T47D (cell line): ENCODE data around the gene ARFGAP3.
A peak's percentile ranks its signal among the peaks of the same experiment; 100 is the strongest.

Experiments
- DNase-seq, 2 experiments: peaks; one replicate each; pipeline versions ENCODE4 v3.0.0 to v3.0.0-alpha.2; 2011 to 2012; ENCODE audit warnings: low read depth in 1 of 2, low spot score in 1 of 2
- JUND ChIP-seq: IDR thresholded peaks from 2 replicates; pipeline ENCODE4 v1.6.1; 2012; ENCODE audit warnings: low read depth
- in situ Hi-C: cut with HindIII; loops from 2 replicates; pipeline ENCODE4 v1.10.0; 2016; ENCODE audit warnings: low sequenced_read_pairs, low pct_unique_long_range_greater_than_20kb

Gene ARFGAP3, protein sequence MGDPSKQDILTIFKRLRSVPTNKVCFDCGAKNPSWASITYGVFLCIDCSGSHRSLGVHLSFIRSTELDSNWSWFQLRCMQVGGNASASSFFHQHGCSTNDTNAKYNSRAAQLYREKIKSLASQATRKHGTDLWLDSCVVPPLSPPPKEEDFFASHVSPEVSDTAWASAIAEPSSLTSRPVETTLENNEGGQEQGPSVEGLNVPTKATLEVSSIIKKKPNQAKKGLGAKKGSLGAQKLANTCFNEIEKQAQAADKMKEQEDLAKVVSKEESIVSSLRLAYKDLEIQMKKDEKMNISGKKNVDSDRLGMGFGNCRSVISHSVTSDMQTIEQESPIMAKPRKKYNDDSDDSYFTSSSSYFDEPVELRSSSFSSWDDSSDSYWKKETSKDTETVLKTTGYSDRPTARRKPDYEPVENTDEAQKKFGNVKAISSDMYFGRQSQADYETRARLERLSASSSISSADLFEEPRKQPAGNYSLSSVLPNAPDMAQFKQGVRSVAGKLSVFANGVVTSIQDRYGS

GRCh38 chr22:42856865-42857704 is at the start of gene ARFGAP3:
TSS of gene ARFGAP3 (minus strand) at chr22:42857273. CDS start at chr22:42857182, 91 bp downstream.
- in situ Hi-C loops: no loop called here
- no peak for TF ChIP-seq JUND
- DNase-seq: peak; percentile 90 to 91

DNA sequence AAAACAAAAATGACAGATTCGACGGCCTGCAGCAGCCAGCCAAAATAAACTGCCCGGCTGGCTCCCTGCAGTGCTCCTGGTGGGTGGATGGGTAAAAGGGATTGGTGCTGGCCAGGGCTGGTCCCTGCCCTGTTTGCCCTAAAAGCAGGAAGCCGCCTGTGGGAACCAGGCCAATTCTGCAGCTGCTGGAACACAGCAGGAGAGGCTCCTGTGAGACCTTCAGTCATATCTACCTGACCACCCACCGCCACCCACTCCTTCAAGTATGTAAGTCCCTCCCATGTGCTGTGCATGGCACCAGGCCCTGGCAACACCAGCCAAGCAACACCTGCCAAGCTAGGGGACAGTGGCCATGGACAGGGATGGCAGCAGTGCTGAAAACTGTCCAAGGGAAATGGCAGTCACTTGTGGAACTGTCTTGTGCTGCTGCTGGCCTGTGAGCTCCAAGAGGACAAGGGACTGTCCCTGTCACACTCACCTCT is 48.7 kb upstream of the ARFGAP3 start:
- in situ Hi-C loops: no loop called here
- no peak for DNase-seq
- no peak for TF ChIP-seq JUND

DNA sequence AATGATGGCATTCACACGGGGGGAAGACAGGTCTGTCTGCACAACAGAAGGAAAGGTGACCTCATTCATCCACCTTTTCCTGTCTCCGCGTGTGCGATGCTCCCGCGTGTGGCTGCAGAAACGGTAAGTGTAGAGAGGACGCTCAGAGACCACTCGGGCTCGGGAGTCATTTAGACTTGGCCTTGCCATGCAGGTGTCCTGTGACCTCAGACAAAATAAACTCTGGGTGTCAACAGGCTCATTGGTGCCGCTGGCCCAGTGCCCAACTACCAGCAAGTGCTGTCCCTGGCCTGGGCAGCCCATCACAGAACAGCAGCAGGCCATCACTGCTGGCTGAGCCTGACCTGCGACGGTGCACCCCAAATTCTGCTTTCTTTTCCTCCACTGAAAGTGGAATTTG is 48.1 kb upstream of the ARFGAP3 start:
- in situ Hi-C loops: no loop called here
- DNase-seq: no peak
- no peak for TF ChIP-seq JUND

DNA sequence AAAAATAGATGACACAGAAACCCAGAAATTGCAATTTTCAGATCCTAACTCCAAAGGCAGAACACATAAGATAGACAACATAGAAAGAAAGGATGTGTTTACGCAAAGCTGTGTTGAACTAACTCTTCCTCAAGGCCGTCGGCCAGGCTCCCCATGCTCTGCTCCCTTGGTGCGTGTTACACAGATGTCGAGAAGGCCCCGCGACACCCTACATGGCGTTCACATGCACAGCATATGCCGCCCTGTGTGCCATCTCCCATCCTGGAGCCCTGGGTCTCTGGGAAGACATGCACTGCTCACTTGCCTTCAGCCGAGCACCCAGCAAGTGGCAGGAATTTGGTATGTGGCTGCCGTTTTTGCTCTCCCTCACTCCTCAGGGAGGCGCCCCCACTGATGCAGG is 47.0 kb upstream of the ARFGAP3 start:
- no peak for TF ChIP-seq JUND
- DNase-seq: no peak
- in situ Hi-C loops: no loop called here

DNA sequence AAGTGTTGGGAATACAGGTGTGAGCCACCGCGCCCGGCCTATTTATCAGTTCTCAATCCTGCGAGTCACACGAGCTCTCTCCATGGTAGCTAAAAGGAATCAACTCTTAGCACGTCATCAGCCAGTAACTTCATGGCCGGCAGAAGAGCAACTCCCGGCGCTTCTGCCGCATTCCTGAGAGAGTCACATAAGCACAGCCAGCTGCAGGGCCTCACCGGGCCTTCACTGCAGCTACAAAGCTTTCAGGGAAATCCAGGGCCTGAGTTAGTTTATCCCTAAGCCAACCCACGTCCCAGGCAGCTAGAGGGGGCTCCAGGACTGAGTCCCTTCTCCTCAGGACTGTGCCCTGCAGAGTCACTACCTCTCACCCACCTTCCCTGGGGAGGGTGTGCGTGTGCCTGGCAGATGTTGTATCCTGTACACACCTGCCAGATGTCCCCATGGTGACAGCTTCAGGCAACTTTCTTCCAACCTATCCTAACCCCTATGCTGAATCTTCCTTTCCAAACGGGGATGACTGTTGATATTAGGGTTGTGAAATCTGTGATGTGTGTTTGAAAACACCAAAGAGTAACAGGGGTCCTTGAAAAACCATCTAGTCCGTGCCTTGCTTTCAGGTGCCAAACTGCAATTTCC is 45.9 kb upstream of the ARFGAP3 start:
- in situ Hi-C loops: no loop called here
- TF ChIP-seq JUND: no peak
- no peak for DNase-seq

DNA sequence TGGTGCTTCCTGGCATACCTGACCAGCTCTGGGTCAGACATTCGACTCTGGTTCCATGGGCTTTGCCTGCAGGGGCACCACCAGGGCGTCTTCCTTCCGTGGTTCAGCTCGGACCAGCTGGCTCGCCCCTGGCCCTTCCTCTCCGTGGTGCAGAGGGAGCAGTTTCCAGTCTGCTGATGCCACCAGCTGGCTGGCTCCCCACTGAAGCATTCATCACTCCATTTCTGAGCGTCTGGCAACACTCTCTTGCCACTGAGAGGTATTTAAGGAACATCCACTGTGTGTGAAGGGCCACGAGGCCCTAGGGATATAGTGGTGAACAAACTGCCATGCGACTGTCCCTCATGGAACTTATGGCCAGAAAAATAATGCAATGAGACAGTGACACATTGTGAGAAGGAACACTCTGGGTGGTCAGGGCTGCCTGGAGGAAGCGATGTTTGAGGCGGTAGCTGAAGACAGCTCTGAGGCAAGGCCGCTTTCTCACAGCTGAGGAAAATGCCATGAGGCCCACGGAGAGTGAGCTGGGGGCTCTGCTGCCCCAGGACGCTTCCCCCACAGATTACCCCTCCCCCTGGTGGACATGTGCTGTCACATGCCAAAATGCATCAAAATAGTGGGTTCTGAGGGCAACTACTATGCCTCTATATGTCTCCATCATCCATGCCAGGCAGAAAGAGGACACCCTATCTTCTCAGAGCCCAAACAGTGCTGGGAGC is 44.9 kb upstream of the ARFGAP3 start:
- in situ Hi-C loops: no loop called here
- no peak for DNase-seq
- TF ChIP-seq JUND: no peak

DNA sequence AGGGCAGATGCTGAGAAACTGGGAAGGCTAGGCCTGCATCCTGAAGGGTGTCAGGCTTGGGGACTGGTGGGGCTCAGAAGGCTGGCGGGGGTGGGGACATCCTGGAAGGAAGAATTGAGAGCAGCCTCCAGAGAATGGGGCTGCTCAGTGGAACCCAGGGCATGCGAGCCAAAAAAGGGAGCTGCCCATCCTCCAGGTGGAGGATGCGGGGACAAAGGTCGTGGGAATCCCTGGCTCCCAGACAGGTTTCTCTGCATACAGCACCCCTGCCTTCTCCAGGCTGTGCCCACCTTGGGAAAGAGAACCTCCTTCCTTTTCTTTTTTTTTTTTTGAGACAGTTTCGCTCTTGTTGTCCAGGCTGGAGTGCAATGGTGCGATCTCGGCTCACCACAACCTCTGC is 40.9 kb upstream of the ARFGAP3 start:
- in situ Hi-C loops: no loop called here
- no peak for TF ChIP-seq JUND
- DNase-seq: no peak

DNA sequence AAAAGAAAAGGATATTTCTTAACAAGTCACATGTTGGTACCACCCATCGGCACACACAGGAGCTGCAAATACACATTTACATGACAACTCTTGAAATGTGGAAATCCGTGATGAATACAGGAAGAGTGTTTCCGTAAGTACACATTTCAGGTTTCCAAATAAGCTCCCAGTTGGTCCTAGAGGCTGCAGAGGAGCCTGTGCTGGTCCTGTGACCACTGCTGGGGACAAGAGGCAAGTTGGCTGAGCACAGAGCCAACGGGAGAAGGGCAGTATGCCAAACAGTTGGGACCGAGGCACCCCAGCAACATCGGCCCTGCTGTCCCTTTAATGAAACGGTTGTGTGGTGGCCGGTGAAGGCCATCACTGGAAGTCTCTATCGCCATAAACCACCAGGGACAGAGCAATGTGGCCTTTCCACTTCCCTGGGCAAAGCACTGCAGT is 38.5 kb upstream of the ARFGAP3 start:
- no peak for DNase-seq
- no peak for TF ChIP-seq JUND
- in situ Hi-C loops: no loop called here

DNA sequence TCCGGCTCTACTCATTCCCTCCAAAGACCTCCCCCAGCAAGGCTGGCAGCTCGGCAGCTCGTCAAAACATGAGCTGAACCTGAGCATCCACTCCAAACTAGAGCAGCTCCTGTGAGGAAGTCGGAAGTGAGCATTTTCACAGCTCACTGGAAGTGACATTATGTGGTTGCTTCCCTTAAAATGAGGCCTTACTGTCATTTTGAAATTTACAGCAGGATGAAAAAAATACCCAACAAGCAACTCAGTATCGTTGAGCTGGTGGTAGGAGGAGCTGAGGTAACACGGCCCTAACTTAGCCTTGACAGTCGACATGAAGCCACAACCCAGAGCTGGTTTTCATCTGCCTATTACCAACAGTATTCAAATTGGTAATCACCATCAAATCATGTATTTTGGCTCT is 38.0 kb upstream of the ARFGAP3 start:
- in situ Hi-C loops: no loop called here
- TF ChIP-seq JUND: no peak
- no peak for DNase-seq

DNA sequence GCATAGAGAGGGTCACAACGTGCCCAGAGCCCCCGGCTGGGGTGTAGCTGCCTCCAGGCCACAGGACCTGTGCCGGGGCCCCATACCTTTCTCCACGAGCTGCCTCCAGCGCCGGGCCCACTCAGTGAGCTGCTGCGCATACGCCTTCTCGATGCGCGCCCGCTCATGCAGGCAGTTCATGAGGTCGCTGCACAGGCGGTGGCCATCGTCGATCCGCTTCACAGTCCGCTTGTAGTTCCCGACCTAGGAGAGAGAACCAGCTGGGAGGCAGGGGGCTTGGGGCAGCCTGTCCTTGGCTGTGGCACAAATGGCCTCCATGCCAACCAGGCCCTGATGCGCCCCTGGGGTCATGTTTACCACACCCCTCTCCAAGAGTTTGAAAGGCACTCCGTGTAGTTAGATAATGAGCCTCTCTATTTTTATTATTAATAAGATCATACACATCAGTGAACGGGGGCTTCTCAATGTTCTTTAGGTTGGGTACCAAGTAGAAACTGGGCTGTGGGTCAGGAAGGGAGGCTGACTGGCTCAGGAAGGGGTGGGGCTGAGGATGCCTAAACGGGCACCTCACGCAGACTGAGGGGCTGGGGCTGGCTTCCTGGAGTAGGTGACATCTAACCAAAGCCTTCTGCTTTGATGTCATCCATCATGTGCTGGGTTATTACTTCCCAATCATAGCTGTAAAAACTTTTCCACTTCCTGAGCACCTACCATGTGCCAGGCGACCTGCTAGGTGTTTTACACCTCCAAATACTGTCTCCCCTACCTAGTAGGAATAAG is 36.5 kb upstream of the ARFGAP3 start:
- in situ Hi-C loops: no loop called here
- TF ChIP-seq JUND: no peak
- no peak for DNase-seq

GRCh38 chr22:42892571-42893316 is 35.7 kb upstream of the ARFGAP3 start:
- TF ChIP-seq JUND: no peak
- in situ Hi-C loops: no loop called here
- DNase-seq: no peak
